Measurements from ENCODE around the gene CTAG2. TPM values are rescaled to one million over a fixed set of nuclear protein-coding genes. Genes with fewer than 3 reads are reported as not detected.

The CTAG2 gene
- total RNA-seq, 2 experiments from 2014 or later, result not detected

DNA sequence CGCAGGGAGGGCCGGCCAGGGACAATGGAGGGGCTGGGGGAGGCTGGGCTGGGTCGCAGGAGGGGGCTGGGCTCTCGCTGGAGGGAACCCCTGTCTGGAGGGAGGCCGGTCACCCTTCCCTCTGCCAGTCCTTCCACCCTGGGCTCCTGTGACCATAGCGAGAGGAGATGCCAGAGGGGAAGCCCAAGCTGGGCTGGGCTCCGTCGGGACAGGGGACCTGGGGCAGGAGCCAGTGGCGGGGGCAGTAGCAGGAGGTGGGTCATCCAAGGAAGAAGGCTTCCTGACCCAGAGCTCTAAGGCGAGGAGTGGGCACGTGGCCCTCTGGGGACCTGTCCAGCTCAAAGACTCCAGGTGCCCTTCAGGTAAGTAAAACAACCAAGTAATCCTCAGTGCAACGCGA lies 51.2 kb downstream of the CTAG2 start:
- CTCF ChIA-PET, result interaction anchor here (1.4 kb wide), 1 partner anchor 9 kb away, joined by 3 read pairs; no protein-coding TSS in a partner anchor
- H3K27me3 Mint-ChIP-seq, result peaks cover 3% of the 10 kb centered on the region
- POLR2A ChIA-PET, result no interaction called here
- H3K4me3 Mint-ChIP-seq, result no peak overlapping the region
- no peaks in the 10 kb centered on the region for H3K36me3 Mint-ChIP-seq (ENCODE audit: low read depth)
- no peaks in the 10 kb centered on the region for H3K9me3 Mint-ChIP-seq
- H3K27ac Mint-ChIP-seq, result no peak overlapping the region
- H3K4me1 Mint-ChIP-seq, result peaks cover 14% of the 10 kb centered on the region
- no peak for DNase-seq

Other genes with a start within 250 kb of the CTAG2 start
- gene DNASE1L1, start 244.3 kb downstream of the CTAG2 start, total RNA-seq, result 10 to 100 TPM; 21.8 to 24.3 TPM
- gene TAFAZZIN, start 242.0 kb downstream of the CTAG2 start, total RNA-seq, result 100 to 1,000 TPM in 1 of 2 experiments, 10 to 100 TPM in 1; 86.6 to 104 TPM
- gene ATP6AP1, start 224.9 kb downstream of the CTAG2 start, total RNA-seq, result 10 to 100 TPM; 46.1 to 46.9 TPM
- gene GDI1, start 216.4 kb downstream of the CTAG2 start, total RNA-seq, result 100 to 1,000 TPM; 118 to 123 TPM
- 10 to 100 TPM; 54.3 to 66.9 TPM for gene FAM50A, start 209.4 kb downstream of the CTAG2 start, total RNA-seq
- gene PLXNA3, start 195.3 kb downstream of the CTAG2 start, total RNA-seq, result 10 to 100 TPM; 26.2 to 28.3 TPM
- gene LAGE3, start 174.3 kb downstream of the CTAG2 start, total RNA-seq, result 10 to 100 TPM; 43.2 to 47.9 TPM
- gene UBL4A, start 167.0 kb downstream of the CTAG2 start, total RNA-seq, result 10 to 100 TPM; 46.4 to 47.3 TPM
- 10 to 100 TPM; 21.7 to 26.0 TPM for gene SLC10A3, start 162.9 kb downstream of the CTAG2 start, total RNA-seq
- gene FAM3A, start 137.3 kb downstream of the CTAG2 start, total RNA-seq, result 10 to 100 TPM; 34.4 to 38.6 TPM
- gene G6PD, start 106.7 kb downstream of the CTAG2 start, total RNA-seq, result 10 to 100 TPM; 64.7 to 69.4 TPM
- gene IKBKG, start 106.0 kb downstream of the CTAG2 start, total RNA-seq, result 10 to 100 TPM; 41.5 to 46.0 TPM
- gene CTAG1A, start 68.4 kb downstream of the CTAG2 start, total RNA-seq, result not detected
- gene CTAG1B, start 34.3 kb downstream of the CTAG2 start, total RNA-seq, result not detected
- 1 to 10 TPM; 4.5 to 5.5 TPM for gene GAB3, start 97.5 kb upstream of the CTAG2 start, total RNA-seq
- 10 to 100 TPM; 64.7 to 69.3 TPM for gene DKC1, start 109.3 kb upstream of the CTAG2 start, total RNA-seq
- 10 to 100 TPM; 45.0 to 48.6 TPM for gene MPP1, start 151.9 kb upstream of the CTAG2 start, total RNA-seq
- not detected for gene SMIM9, start 181.1 kb upstream of the CTAG2 start, total RNA-seq
- gene F8A1, start 232.8 kb upstream of the CTAG2 start, total RNA-seq, result 10 to 100 TPM; 11.0 to 14.1 TPM